ENCODE measurements around the gene ADCY10. TPM values are rescaled to one million over a fixed set of nuclear protein-coding genes. Genes with fewer than 3 reads are reported as not detected.

The ADCY10 gene
- total and polyA plus RNA-seq, 9 of the 15 experiments (the other 6 are each of a cell fraction or from before 2014, with no cell fraction given): 0.08 to 0.86 (median 0.22) TPM

- TF ChIP-seq ZNF431 (CRISPR knock-in tag; IDR thresholded peaks at IDR 0.05): 0 out of 2 replicates have a peak, but pooled peaks have one; percentile 69
- TF ChIP-seq FOXP1 (CRISPR knock-in tag; IDR thresholded peaks at IDR 0.05): no peak
- TF ChIP-seq, protein P1, sequence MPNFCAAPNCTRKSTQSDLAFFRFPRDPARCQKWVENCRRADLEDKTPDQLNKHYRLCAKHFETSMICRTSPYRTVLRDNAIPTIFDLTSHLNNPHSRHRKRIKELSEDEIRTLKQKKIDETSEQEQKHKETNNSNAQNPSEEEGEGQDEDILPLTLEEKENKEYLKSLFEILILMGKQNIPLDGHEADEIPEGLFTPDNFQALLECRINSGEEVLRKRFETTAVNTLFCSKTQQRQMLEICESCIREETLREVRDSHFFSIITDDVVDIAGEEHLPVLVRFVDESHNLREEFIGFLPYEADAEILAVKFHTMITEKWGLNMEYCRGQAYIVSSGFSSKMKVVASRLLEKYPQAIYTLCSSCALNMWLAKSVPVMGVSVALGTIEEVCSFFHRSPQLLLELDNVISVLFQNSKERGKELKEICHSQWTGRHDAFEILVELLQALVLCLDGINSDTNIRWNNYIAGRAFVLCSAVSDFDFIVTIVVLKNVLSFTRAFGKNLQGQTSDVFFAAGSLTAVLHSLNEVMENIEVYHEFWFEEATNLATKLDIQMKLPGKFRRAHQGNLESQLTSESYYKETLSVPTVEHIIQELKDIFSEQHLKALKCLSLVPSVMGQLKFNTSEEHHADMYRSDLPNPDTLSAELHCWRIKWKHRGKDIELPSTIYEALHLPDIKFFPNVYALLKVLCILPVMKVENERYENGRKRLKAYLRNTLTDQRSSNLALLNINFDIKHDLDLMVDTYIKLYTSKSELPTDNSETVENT (CRISPR knock-in tag; IDR thresholded peaks at IDR 0.05): peak; percentile 62; the same call in 1 of the 2 replicates
- no peak for TF ChIP-seq HDAC8 (tag; IDR thresholded peaks at IDR 0.05)
- peak; percentile 88 for TF ChIP-seq ZNF511 (CRISPR knock-in tag; IDR thresholded peaks at IDR 0.05)
- peak; percentile 11; the same call in 1 of the 2 replicates for TF ChIP-seq ZNF24 (IDR thresholded peaks at IDR 0.05)
- TF ChIP-seq ELF4 (CRISPR knock-in tag; IDR thresholded peaks at IDR 0.05): no peak
- no peak for TF ChIP-seq ZC3H4 (CRISPR knock-in tag; IDR thresholded peaks at IDR 0.05; ENCODE audit: borderline replicate concordance)
- no peak for TF ChIP-seq PHB (CRISPR knock-in tag; IDR thresholded peaks at IDR 0.05)
- no peak for TF ChIP-seq ARNT (IDR thresholded peaks at IDR 0.05)
- no peak for TF ChIP-seq STAT5B (CRISPR knock-in tag; IDR thresholded peaks at IDR 0.05)
- TF ChIP-seq ZBTB1 (CRISPR knock-in tag; IDR thresholded peaks at IDR 0.05; ENCODE audit: borderline replicate concordance, low read depth): no peak
- TF ChIP-seq SIRT6 (IDR thresholded peaks at IDR 0.05; ENCODE audit: low read depth, low read length): no peak
- TF ChIP-seq POLR2A (conservative IDR thresholded peaks at IDR 0.05): peak; percentile 74
- TF ChIP-seq SMARCC2 (IDR thresholded peaks at IDR 0.05; ENCODE audit: low read depth): peak; percentile 54
- no peak for TF ChIP-seq CBX2 (IDR thresholded peaks at IDR 0.05; ENCODE audit: insufficient read depth, low read length, poor library complexity, severe bottlenecking)
- peak; percentile 89 for TF ChIP-seq RBFOX2 (IDR thresholded peaks at IDR 0.05; ENCODE audit: low read depth, low read length)
- peak; percentile 76 for TF ChIP-seq CCNT2 (IDR thresholded peaks at IDR 0.05; ENCODE audit: borderline replicate concordance, extremely low read depth, insufficient read length, low read depth, low read length)
- peak; percentile 97 for TF ChIP-seq CTBP1 (IDR thresholded peaks at IDR 0.05; ENCODE audit: borderline replicate concordance)
Observed at GRCh38 chr1:167819849-167820683, 93.9 kb downstream of the ADCY10 start (continued).
